Activated CD4-positive, alpha-beta T cell treated with anti-CD3 and anti-CD28 coated beads for 1 hour (primary cell): ENCODE results near the gene MYO5B.
"Not testable (repeated sequence)": the region's sequence is repeated elsewhere in the genome, so short reads cannot be mapped to it uniquely, and the experiment has no call there.

Experiments used
- DNase-seq: peaks from one replicate; pipeline ENCODE4 v3.0.0-alpha.2; 2020

Gene MYO5B

GRCh38 chr18:49846361-49846662, 348.6 kb downstream of the MYO5B start:
- DNase-seq, result no peak

GRCh38 chr18:49845629-49846360, 349.2 kb downstream of the MYO5B start:
- no peak for DNase-seq

DNA sequence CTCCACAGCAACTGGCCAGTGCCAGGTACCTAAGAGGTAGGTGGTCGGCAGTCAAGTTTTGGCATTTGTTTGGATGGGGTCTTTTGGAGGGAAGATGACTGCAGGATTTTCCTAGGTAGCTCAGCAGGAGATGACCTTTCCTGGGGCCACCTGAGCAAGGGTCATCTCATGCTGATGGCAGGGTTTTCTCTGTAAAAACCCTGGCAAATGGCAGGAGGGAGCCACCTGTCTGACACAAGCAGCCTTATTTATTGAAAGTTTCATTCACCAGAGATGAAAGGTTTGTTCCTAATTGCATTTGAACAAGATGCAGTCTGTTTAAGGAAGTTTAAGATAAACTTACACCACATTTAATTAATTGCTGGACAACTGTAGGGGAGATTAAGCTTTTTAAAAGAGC, 350.0 kb downstream of the MYO5B start:
- no peak for DNase-seq

DNA sequence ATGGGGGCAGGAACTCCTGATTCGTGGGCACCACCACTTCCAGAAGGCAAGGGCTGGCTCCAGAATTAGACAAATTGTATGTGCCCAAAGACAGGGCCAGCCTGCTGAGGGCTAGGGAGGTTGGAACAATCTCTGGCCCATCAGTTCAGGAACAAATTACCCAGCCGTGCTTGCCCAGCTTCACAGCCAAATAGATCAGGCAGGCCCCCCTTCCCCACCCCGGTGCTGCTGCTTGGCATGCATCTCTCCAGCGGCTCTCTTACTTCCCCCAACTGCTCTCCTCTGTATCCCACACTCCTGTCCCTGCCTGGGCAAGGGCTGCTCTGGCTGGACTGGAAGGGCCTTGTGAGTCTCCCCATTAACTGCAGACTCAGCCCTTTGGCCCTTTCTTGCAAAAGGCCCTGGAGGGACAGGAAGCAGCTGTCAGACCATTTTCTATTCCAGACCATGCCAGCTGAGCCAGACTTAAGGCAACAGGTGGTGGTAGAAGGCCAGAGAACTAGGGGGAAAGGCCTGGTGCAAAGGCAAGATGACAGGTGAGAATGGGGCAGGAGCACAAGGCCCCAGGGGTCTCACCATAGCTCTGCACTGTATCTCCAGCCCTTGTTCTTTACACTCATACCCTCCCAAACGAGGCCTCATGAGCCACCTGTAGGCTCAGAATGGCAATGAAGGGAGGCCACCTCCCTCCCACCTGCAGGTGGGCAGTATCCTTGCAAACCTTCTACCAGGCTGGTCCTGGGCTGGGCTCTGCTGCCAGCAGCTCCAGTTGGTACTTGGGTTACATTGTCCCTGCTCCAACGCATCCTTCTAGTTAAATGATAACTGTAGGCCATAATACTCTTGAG, 350.9 kb downstream of the MYO5B start:
- no peak for DNase-seq

DNA sequence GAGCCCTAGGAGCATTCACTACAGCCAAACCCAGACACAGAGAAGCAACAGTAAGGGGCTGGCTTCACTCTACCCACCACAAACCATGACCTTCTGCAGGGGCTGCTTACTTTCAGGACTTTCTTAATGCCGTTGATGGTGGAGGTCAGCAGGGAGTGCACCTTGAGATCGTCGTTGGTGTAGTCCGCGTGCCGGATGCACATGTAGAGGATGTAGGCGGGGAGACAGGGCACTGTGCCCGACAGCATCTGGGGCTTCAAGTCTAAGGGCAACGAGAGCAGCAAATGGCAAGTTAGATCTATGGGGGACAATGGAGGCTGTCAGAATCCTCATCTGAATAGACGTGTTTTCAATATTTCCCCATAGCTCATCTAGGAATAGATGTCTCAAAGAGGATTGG, 351.8 kb downstream of the MYO5B start:
- DNase-seq, result no peak

DNA sequence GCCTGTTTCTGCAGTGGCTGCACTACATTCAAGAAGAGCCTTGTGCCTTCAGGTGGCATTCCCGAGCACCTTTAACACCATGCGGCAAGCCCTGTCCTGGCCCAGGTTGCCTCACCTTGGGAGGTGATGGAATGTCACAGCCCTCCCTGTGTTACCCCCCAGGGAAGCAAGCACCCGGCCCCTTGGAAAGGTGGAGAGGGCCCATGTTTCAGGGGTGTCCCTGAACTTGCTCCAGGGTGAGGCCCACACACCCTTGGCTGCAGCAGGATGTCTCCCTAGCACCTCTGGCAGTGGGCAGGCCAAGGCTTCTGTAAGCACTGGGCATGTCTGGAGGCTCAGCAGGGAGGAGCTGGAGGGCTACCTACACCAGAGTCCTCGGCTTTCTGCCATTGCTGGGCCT, 352.3 kb downstream of the MYO5B start:
- DNase-seq, result no peak

GRCh38 chr18:49841236-49842217, 353.4 kb downstream of the MYO5B start:
- no peak for DNase-seq

DNA sequence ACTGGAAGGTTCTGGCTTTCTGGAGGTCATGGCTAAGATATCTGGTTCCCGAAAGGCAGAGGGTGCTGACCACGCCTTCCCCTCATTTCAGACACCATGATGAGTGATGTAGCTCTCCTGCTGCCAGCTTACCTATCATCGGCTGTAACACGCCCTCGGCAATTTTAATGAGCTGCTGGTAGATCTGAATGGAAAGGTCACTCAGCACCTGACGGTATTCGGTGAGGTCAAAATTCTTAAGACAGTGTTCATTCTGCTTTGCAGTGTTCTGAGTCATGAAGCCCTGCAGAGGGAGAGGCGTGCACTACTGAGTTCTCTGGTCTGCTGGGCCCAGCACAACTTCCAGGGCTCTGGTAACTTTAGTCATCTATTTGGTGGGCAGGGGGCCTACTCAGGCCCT, 355.9 kb downstream of the MYO5B start:
- DNase-seq, result no peak

- DNase-seq, result no peak
Observed at GRCh38 chr18:49838381-49838780, 356.6 kb downstream of the MYO5B start.

DNA sequence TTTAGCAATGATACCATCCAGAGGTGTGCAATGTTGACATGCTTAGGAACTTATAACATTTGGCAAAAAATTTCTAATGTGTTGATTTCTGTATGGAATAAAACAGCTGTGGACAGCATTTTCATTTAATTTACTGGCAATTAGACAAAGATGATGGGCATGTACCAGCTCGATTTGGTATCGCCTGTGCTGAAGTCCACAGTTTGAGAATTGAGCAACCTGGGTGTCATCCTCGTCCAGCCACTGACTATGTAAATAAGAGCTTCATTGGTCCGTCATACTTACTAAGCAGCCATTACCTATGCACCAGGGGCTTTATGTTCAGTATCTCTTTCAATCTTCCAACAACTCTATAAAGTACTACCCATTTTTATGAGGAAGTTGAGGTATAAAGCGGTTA, 357.1 kb downstream of the MYO5B start:
- no peak for DNase-seq

DNA sequence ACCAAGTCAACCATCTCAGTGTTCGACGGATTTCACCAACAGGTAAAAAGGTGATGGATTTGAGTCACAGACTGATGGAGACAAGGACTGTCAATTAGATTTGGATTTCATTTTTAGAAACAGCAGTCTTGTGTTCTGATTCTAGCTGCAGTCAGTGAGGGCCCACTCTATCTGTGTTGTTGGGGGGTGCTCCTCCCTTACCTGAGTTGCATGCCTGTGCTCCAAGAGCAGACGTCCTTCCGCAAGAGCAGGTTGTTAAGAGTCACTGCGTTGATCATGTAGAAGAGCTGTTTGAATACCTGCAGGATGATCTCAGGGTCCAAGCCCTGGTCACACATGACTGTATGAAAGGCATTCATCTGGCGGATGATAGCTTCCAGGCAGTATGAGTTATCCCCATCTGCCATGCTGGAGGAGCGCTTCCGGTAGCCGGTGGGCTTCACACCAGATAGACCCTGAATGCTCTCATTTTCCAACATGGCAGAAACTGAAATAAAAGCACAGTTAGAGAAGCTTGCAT, 357.6 kb downstream of the MYO5B start:
- not testable (repeated sequence) for DNase-seq

DNA sequence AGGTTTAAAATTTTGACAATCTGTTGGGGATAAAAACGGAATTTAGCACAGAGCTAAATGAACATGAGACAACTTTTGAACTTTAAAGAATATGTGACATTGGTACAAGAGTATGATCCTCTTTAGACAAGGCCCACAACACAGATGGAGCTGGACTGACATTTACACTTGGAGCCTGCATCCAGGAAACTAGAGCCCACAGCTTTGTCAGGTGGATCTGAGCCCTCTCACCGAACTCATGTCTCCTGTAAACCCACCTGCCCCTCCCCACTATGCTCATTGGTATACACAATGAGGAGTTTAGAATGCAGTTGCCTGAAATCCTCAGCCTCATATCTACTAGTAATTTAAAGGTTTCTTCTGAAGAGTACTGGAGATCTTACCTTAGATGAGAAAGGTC, 359.5 kb downstream of the MYO5B start:
- no peak for DNase-seq

DNA sequence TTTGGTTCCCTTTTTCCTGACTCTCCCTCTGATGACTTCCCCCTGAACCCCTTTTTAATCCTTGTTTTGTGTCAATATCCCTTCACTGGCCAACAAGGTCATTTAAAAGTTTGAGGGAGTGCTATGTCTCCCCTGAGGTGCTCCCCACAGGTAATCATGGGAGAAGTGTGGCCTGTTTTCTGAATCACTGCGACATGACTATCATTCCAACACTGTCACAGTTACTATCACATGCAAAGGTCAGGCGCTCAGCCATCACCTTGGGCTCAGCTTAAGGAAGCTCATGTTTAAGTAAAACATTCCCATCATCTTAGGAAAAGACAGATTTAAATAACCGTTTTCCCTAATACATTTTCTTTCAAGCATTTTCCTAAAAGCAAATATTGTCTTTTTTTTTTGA, 360.7 kb downstream of the MYO5B start:
- DNase-seq, result no peak

DNA sequence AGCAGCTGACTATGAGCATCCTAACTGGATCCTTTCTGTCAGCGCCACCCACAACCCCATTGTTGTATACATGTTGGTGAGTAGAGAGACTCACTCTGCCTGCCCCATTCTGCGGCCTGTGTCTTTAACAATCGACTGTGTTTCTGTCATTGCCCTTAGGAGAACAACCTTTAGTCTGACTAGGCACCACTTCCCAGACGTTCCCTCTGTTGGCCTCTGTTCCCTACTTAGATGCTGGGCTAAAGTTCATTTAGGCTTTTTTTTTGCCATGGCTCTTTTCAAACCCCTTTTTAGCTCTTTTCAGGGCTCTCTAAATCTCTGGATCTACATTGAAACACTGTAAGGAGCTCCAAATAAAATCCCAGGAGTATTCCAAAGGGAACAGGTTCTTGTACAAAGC, 361.1 kb downstream of the MYO5B start:
- DNase-seq, result no peak

DNA sequence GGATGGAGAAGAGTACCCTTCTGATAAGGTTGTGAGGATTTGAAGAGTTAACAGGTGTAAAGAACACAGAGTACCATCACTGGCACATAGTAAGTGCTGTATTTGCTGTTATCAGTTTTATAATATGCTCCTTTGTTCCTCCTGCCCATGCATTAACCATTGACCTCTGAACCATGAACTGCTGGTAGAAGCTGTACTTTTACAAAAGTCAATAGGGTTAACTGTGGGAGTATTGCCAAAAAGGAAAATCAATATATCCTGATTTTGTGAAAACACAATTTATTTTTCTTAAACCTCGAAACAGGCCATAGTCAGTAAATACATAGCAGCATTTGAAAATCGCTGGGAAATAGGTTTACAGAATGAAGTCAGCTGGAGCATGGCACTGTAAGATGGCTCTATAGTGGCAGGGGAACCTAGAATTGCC, 362.7 kb downstream of the MYO5B start:
- DNase-seq, result no peak

GRCh38 chr18:49827996-49828395, 367.0 kb downstream of the MYO5B start:
- DNase-seq, result no peak

DNA sequence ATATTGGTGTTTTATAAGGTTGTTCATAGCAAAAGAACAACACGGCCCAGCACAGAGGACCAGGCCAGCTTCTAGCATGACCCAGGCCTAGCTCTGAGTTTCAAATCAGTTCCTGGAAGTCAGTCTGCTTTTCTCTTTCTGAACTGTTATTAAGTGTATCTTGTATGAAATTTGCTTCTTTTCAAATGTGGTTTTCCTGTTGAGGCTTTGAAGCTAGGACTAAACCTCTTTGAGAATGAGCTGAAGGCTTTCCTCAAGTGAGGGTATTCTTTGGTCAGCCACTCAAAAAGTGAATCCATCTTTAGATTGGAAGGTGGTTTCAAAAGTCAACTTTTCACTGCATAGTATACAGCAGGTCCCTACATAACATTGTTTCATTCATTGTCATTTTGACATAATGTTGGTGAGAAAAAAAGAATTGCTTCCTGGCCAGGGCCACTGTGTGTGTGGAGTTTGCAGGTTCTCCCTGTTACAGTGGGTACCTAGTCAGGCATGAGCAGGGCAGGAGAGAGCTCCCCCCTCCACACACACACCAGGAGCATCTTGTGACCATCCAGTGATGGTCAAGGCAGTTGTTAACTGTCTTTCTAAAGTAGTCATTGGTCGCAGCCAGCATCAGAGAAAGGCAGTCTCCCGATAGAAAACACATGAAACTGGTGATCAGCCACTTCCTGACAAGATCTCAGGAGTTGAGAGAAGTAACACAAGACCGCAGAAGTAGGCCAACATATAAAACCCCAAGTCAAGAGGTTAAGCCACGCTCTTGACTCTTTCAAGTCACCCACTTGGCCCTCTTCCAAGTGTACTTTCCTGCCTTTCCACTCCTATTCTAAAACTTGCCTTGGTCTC, 374.9 kb downstream of the MYO5B start:
- no peak for DNase-seq

GRCh38 chr18:49819071-49819662, 375.8 kb downstream of the MYO5B start:
- DNase-seq, result no peak

DNA sequence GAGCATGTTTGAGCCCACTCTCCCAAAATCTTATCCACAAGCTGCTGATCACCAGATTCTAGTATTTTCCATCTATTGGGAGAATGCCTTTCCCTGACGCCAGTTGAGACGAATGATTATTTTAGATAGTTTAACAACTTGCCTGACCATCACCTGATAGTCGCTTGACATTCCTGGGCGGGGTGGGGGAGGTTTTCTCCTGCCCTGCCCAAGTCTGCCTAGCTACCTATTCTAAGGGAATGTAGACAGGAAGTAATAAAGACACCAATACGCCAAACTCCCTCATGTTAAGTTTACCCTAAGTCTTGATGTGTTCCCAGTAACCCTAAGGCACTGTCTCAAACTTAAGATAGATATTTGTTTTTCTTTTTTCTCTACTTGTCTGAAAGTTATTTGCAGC, 377.0 kb downstream of the MYO5B start:
- no peak for DNase-seq

- DNase-seq, result no peak
Observed at GRCh38 chr18:49815927-49816326, 379.0 kb downstream of the MYO5B start.

DNA sequence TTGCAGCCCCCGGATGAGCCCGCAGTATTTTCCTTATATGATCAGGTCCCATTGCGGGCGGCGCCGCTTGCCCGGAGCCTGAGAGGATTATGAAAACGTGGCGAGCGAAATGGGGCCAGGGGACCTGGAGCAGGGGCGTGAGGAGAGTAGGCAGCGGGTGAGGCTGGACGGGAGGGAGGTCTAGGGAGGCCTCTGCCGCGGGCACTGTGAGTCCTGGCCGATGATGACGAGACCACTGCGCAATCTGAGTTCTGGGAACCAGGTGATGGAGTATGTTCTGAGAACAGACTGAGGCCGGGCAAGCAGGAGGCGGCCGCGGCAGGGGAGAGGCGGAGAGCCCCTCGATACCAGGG, 380.8 kb downstream of the MYO5B start:
- no peak for DNase-seq
